ENCODE data around the gene DRP2.

- TF ChIP-seq RAD21 (IDR thresholded peaks at IDR 0.05; ENCODE audit: low read length), result no peak
- TF ChIP-seq CTCF (IDR thresholded peaks at IDR 0.05), result no peak
- TF ChIP-seq CHD2 (IDR thresholded peaks at IDR 0.05; ENCODE audit: low read length, partially characterized antibody), result no peak
- no peak for TF ChIP-seq SMC3 (IDR thresholded peaks at IDR 0.05; ENCODE audit: low read depth, low read length)
- TF ChIP-seq REST (IDR thresholded peaks at IDR 0.05; ENCODE audit: low read depth, low read length), result no peak
- TF ChIP-seq FOXM1 (IDR thresholded peaks at IDR 0.05; ENCODE audit: low read depth), result no peak
- TF ChIP-seq TAF1 (IDR thresholded peaks at IDR 0.05; ENCODE audit: borderline replicate concordance, low read depth, low read length), result no peak
- TF ChIP-seq USF2 (IDR thresholded peaks at IDR 0.05; ENCODE audit: borderline replicate concordance, low read depth, low read length), result no peak
- no peak for TF ChIP-seq POLR2AphosphoS5 (IDR thresholded peaks at IDR 0.05; ENCODE audit: low read depth, low read length)
- TF ChIP-seq NFIC (IDR thresholded peaks at IDR 0.05; ENCODE audit: borderline replicate concordance), result no peak
- TF ChIP-seq TEAD4 (IDR thresholded peaks at IDR 0.05; ENCODE audit: borderline replicate concordance, insufficient read depth), result no peak
- no peak for TF ChIP-seq YY1 (IDR thresholded peaks at IDR 0.05; ENCODE audit: low read depth)
- TF ChIP-seq TCF12 (IDR thresholded peaks at IDR 0.05), result no peak
- TF ChIP-seq GABPA (IDR thresholded peaks at IDR 0.05; ENCODE audit: low read depth), result no peak
These were observed 11.3 kb upstream of the DRP2 start for GRCh38 chrX:101208152-101208905.
